Esophagus squamous epithelium (tissue), 4 donors: Measurements from ENCODE around the gene AGBL1.

Experiments
- CTCF ChIP-seq, 6 experiments: fragments of 450-650 bp in 4 of 6; fragments of 200-600 bp in 2 of 6; sonication (generic) in 2 of 6; IDR thresholded peaks; one replicate each; pipeline ENCODE4 v1.5.1; 2016 to 2019; ENCODE audit warnings: antibody characterized with exemption in 6 of 6, mild to moderate bottlenecking in 4 of 6, moderate library complexity in 4 of 6
- POLR2A ChIP-seq, 4 donors: fragments of 450-650 bp; IDR thresholded peaks; one replicate each; pipeline ENCODE4 v1.6.1; 2017; ENCODE audit warnings: antibody characterized with exemption in 4 of 4, mild to moderate bottlenecking in 4 of 4, moderate library complexity in 3 of 4

- no peak for TF ChIP-seq POLR2A (IDR thresholded peaks at IDR 0.05)
- TF ChIP-seq CTCF (IDR thresholded peaks at IDR 0.05), result no peak
Observed at GRCh38 chr15:86333819-86334218, 254.1 kb downstream of the AGBL1 start.
